ENCODE data around the gene COBL.

COBL gene

GRCh38 chr7:51078653-51079052 is 238.0 kb downstream of the COBL start:
- no peak for TF ChIP-seq CTCF (IDR thresholded peaks at IDR 0.05; ENCODE audit: low read depth, low read length, poor library complexity, severe bottlenecking)
- no peak for TF ChIP-seq EZH2phosphoT487 (IDR thresholded peaks at IDR 0.05; ENCODE audit: borderline replicate concordance, low read length)

GRCh38 chr7:51077987-51078370 is 238.6 kb downstream of the COBL start:
- Histone ChIP-seq H3K9me2 (replicated peaks; ENCODE audit: control insufficient read depth, low read length) (no peaks in the 10 kb centered on the region), H3K9me3 (ENCODE audit: control insufficient read depth, insufficient read depth, low read length) (no peaks in the 10 kb centered on the region), H3K4me1 (ENCODE audit: control insufficient read depth, low read length) (no peaks in the 10 kb centered on the region), H3K36me3 (ENCODE audit: control insufficient read depth, low read length) (no peaks in the 10 kb centered on the region), H3K27me3 (ENCODE audit: control insufficient read depth, low read length) (peaks cover 15% of the 10 kb centered on the region; the same call in 1 of the 2 replicates), H3K27ac (ENCODE audit: low read depth, low read length) (no peak overlapping the region), H3K4me3 (ENCODE audit: low read length) (no peak overlapping the region), H3F3A (ENCODE audit: control insufficient read depth, insufficient read depth) (no peaks in the 10 kb centered on the region), H4K20me1 (ENCODE audit: control insufficient read depth, insufficient read depth, low read depth, low read length) (no peaks in the 10 kb centered on the region), H3K4me2 (ENCODE audit: low read length) (no peak overlapping the region), H3K79me2 (ENCODE audit: control insufficient read depth, low read length) (no peaks in the 10 kb centered on the region)
- TF ChIP-seq EZH2phosphoT487 (IDR thresholded peaks at IDR 0.05; ENCODE audit: borderline replicate concordance, low read length): no peak
- no peak for TF ChIP-seq CTCF (IDR thresholded peaks at IDR 0.05; ENCODE audit: low read depth, low read length, poor library complexity, severe bottlenecking)

More at GRCh38 chr7:51078653-51079052, 238.0 kb downstream of the COBL start:
- Histone ChIP-seq H4K20me1 (ENCODE audit: control insufficient read depth, insufficient read depth, low read depth, low read length) (no peaks in the 10 kb centered on the region), H3K36me3 (ENCODE audit: control insufficient read depth, low read length) (no peaks in the 10 kb centered on the region), H3K4me3 (ENCODE audit: low read length) (no peak overlapping the region), H3F3A (ENCODE audit: control insufficient read depth, insufficient read depth) (no peaks in the 10 kb centered on the region), H3K79me2 (ENCODE audit: control insufficient read depth, low read length) (no peaks in the 10 kb centered on the region), H3K9me2 (replicated peaks; ENCODE audit: control insufficient read depth, low read length) (no peaks in the 10 kb centered on the region), H3K27ac (ENCODE audit: low read depth, low read length) (no peak overlapping the region), H3K27me3 (ENCODE audit: control insufficient read depth, low read length) (peaks cover 15% of the 10 kb centered on the region; the same call in 1 of the 2 replicates), H3K4me2 (ENCODE audit: low read length) (no peak overlapping the region), H3K4me1 (ENCODE audit: control insufficient read depth, low read length) (no peaks in the 10 kb centered on the region), H3K9me3 (ENCODE audit: control insufficient read depth, insufficient read depth, low read length) (no peaks in the 10 kb centered on the region)

- H3F3A ChIP-seq (ENCODE audit: control insufficient read depth, insufficient read depth): no peaks in the 10 kb centered on the region
- no peak for TF ChIP-seq CTCF (IDR thresholded peaks at IDR 0.05; ENCODE audit: low read depth, low read length, poor library complexity, severe bottlenecking)
- no peak for TF ChIP-seq EZH2phosphoT487 (IDR thresholded peaks at IDR 0.05; ENCODE audit: borderline replicate concordance, low read length)
- no peaks in the 10 kb centered on the region for H3K36me3 ChIP-seq (ENCODE audit: control insufficient read depth, low read length)
- no peaks in the 10 kb centered on the region for H3K4me1 ChIP-seq (ENCODE audit: control insufficient read depth, low read length)
- H3K27me3 ChIP-seq (ENCODE audit: control insufficient read depth, low read length): peaks cover 15% of the 10 kb centered on the region; the same call in 1 of the 2 replicates
- no peak overlapping the region for H3K27ac ChIP-seq (ENCODE audit: low read depth, low read length)
- H3K9me3 ChIP-seq (ENCODE audit: control insufficient read depth, insufficient read depth, low read length): no peaks in the 10 kb centered on the region
- no peaks in the 10 kb centered on the region for H3K79me2 ChIP-seq (ENCODE audit: control insufficient read depth, low read length)
- H3K9me2 ChIP-seq (replicated peaks; ENCODE audit: control insufficient read depth, low read length): no peaks in the 10 kb centered on the region
- no peak overlapping the region for H3K4me2 ChIP-seq (ENCODE audit: low read length)
- H3K4me3 ChIP-seq (ENCODE audit: low read length): no peak overlapping the region
- H4K20me1 ChIP-seq (ENCODE audit: control insufficient read depth, insufficient read depth, low read depth, low read length): no peaks in the 10 kb centered on the region
Measured at GRCh38 chr7:51077316-51077986, 239.2 kb downstream of the COBL start.
